Measurements from ENCODE around the gene MRPL12.

DNA sequence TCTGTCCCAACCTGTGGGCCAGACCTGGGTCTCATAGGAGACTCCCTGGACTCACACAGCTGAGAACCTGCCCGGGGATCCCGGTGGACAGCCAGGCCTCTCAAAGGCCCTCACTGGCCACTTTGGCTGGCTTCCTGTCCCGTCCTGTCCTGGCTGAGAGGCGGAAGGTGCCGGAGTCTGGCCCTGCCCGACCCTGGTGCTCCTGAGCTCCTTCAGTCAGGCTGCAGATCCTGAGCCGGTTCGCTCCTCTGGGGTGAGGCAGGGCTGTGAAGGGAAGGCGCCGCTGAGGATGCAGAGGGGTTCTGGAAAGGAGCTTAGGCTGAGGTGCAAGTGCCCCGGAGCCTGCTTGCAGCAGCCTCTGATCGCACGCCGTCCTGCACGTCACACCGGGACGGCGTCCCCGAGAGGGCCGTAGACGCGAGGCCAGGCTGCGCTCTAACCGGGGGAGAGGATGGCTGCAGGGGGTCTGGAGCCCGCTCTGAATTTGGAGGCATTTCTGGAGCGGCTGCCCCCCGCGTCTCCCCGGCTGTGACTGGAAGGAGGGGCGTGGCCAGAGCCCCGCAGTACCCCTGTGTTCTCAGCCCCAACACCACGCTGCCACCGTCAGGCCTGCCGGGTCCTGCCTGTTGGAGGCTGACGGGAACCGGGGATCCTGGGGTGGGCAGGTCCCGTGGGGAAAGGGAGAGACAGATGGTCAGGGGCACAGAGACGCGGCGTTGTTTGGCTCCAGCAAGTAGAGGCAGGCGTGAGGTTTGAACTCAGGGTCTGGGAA is 15.2 kb upstream of the MRPL12 start:
- TF ChIP-seq POLR2A (IDR thresholded peaks at IDR 0.05; ENCODE audit: low read depth, low read length) (no peak), POLR2AphosphoS5 (IDR thresholded peaks at IDR 0.05; ENCODE audit: low read depth, low read length) (no peak), TAF1 (IDR thresholded peaks at IDR 0.05; ENCODE audit: borderline replicate concordance, low read depth, low read length) (no peak)
